ENCODE data around the gene CDY2A. TPM values are rescaled to one million over a fixed set of nuclear protein-coding genes. Genes with fewer than 3 reads are reported as not detected.
"Not testable (repeated sequence)": the region's sequence is repeated elsewhere in the genome, so short reads cannot be mapped to it uniquely, and the experiment has no call there.

Gene CDY2A
- total RNA-seq, 5 donors from 2014 or later (not counting 1 experiment from before 2014, with no cell fraction given) = not detected

DNA sequence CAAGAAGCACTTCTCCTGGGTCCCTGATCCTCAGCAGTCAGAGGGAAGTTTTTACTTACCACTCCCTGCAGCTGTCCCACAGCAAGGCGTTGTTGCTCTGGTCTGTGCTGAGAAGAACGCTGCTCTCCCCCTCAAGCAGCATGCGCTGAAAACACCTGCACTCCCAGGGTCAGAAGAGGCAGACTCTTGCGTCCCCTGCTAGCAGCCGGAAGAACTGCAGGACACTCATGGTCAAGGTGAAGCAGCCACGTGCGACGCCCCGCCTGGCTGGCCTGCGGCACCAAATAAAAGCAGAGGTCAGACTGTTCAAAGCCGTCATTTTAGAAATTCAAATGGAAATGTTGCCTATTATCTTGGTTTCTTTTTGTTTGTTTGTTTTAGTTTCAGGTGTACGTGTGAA is 47.9 kb downstream of the CDY2A start:
- H3K4me1 Mint-ChIP-seq; H3K4me3 ChIP-seq (ENCODE audit: control insufficient read depth in 1 of 2, extremely low read depth in 1 of 2, low read length in 1 of 2); POLR2A ChIA-PET; H3K36me3 Mint-ChIP-seq; CTCF ChIA-PET; DNase-seq; H3K4me3 Mint-ChIP-seq; H3K9me3 Mint-ChIP-seq; H3K27ac ChIP-seq (ENCODE audit: low read length); ATAC-seq (replicated peaks in 1 of 4); H3K27me3 ChIP-seq (replicated peaks in 1 of 2; ENCODE audit: control insufficient read depth in 2 of 2, extremely low read depth in 1 of 2, insufficient read depth in 2 of 2, low read length in 1 of 2); H3K9me3 ChIP-seq; H3K4me1 ChIP-seq (ENCODE audit: control insufficient read depth in 1 of 2, extremely low read depth in 1 of 2, insufficient read depth in 2 of 2, low read length in 2 of 2); H3K27ac Mint-ChIP-seq; H3K27me3 Mint-ChIP-seq; H3K36me3 ChIP-seq (ENCODE audit: control insufficient read depth in 2 of 2, extremely low read depth in 1 of 2, insufficient read depth in 1 of 2, low read length in 1 of 2): not testable (repeated sequence)
- WGBS (ENCODE audit: insufficient coverage) = no CpG with 5 or more reads among the region's 12 CpGs

Other genes with a start within 250 kb of the CDY2A start
- gene CDY2B, start 145.6 kb upstream of the CDY2A start, total RNA-seq = not detected

All from T-cell (primary cell).